Measurements from ENCODE around the gene NELFB.

The NELFB gene

GRCh38 chr9:137297966-137298365 is 42.8 kb downstream of the NELFB start:
- TF ChIP-seq CTCF (IDR thresholded peaks at IDR 0.05; ENCODE audit: insufficient read depth, low read length, missing control alignments): no peak
- CTCF ChIA-PET: interaction anchor here (1.3 kb wide), 1 partner anchor 148 kb away, joined by 3 read pairs; no protein-coding TSS in a partner anchor
- POLR2A ChIA-PET: no interaction called here
- DNase-seq (ENCODE audit: low read depth, low spot score): no peak
- no peak overlapping the region for H3K4me3 ChIP-seq (ENCODE audit: low read depth, low read length)

GRCh38 chr9:137298401-137299202 is 43.5 kb downstream of the NELFB start:
- no peak for TF ChIP-seq CTCF (IDR thresholded peaks at IDR 0.05; ENCODE audit: insufficient read depth, low read length, missing control alignments)
- ChIA-PET CTCF (interaction anchor here (1.1 to 1.3 kb wide), 2 partner anchors 147 to 229 kb away, joined by 3 read pairs; no protein-coding TSS in a partner anchor), POLR2A (no interaction called here)
- H3K4me3 ChIP-seq (ENCODE audit: low read depth, low read length): no peak overlapping the region
- no peak for DNase-seq (ENCODE audit: low read depth, low spot score)

- POLR2A ChIA-PET: no interaction called here
- no peak overlapping the region for H3K4me3 ChIP-seq (ENCODE audit: low read depth, low read length)
- CTCF ChIA-PET: interaction anchor here (1.1 kb wide), 1 partner anchor 228 kb away, joined by 3 read pairs; no protein-coding TSS in a partner anchor
- no peak for DNase-seq (ENCODE audit: low read depth, low spot score)
- TF ChIP-seq CTCF (IDR thresholded peaks at IDR 0.05; ENCODE audit: insufficient read depth, low read length, missing control alignments): no peak
These were observed 44.1 kb downstream of the NELFB start for GRCh38 chr9:137299203-137299565.

- H3K4me3 ChIP-seq (ENCODE audit: low read depth, low read length): no peak overlapping the region
- no peak for DNase-seq (ENCODE audit: low read depth, low spot score)
- TF ChIP-seq CTCF (IDR thresholded peaks at IDR 0.05; ENCODE audit: insufficient read depth, low read length, missing control alignments): no peak
- ChIA-PET POLR2A (no interaction called here), CTCF (no interaction called here)
These were observed 44.8 kb downstream of the NELFB start for GRCh38 chr9:137299938-137300337.

GRCh38 chr9:137300567-137301080 is 45.5 kb downstream of the NELFB start:
- TF ChIP-seq CTCF (IDR thresholded peaks at IDR 0.05; ENCODE audit: insufficient read depth, low read length, missing control alignments): no peak
- DNase-seq (ENCODE audit: low read depth, low spot score): no peak
- POLR2A ChIA-PET: no interaction called here
- peak overlapping the region; percentile 33 for H3K4me3 ChIP-seq (ENCODE audit: low read depth, low read length)
- CTCF ChIA-PET: interaction anchor here (1.5 kb wide), 1 partner anchor 13 kb away, joined by 5 read pairs; no protein-coding TSS in a partner anchor

Data from AG04449 (cell line).